ENCODE results near the gene ZBTB22.

ZBTB22 gene

DNA sequence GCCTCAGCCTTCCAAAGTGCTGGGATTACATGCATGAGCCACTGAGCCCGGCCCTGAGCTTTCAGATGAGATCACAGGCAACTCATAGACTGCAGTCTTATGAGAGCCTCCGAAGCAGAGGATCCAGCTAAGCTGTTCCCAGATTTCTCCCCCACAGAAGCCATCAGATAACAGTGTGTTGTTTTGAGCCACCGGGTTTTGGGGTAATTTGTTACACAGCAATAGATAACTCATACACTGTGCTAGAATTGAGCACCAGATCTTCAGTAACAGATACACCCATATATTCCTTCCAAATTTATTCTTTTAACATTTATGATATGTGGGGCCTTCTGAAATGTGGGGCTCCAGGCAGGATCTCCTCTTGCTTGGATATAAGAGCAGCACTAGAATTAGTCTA lies 19.0 kb upstream of the ZBTB22 start:
- Histone ChIP-seq H2BK5ac (ENCODE audit: low read depth, low read length, poor library complexity) (no peak overlapping the region), H2BK120ac (ENCODE audit: insufficient read depth, low read length, poor library complexity) (no peak overlapping the region), H3K14ac (ENCODE audit: low read length) (no peak overlapping the region), H3K79me2 (ENCODE audit: control insufficient read depth, insufficient read depth, low read length, poor library complexity) (no peaks in the 10 kb centered on the region), H3K23ac (ENCODE audit: low read length) (no peak overlapping the region), H4K91ac (ENCODE audit: low read depth, low read length) (no peak overlapping the region), H2BK12ac (ENCODE audit: low read length) (no peak overlapping the region), H2AFZ (ENCODE audit: insufficient read depth, low read length, poor library complexity) (no peak overlapping the region), H3K36me3 (ENCODE audit: control insufficient read depth in 1 of 2, insufficient read depth in 2 of 2, low read length in 2 of 2) (no peaks in the 10 kb centered on the region), H4K12ac (ENCODE audit: low read depth, low read length) (no peak overlapping the region), H3K4me1 (ENCODE audit: control insufficient read depth in 1 of 2, insufficient read depth in 2 of 2, low read length in 2 of 2) (no peaks in the 10 kb centered on the region), H4K8ac (ENCODE audit: low read depth, low read length) (no peak overlapping the region), H3K4me3 (ENCODE audit: low read depth, low read length) (no peak overlapping the region), H3K4me2 (ENCODE audit: low read length) (no peak overlapping the region), H3K9me3 (ENCODE audit: insufficient read depth, low read depth, low read length) (no peaks in the 10 kb centered on the region), H3K79me1 (ENCODE audit: low read length) (no peaks in the 10 kb centered on the region), H2AK5ac (ENCODE audit: low read length) (no peak overlapping the region), H3K9ac (ENCODE audit: low read length) (no peak overlapping the region), H3K27me3 (ENCODE audit: insufficient read depth, low read length) (no peaks in the 10 kb centered on the region), H3K18ac (ENCODE audit: low read length) (no peak overlapping the region), H3K4ac (ENCODE audit: low read depth, low read length) (no peak overlapping the region), H3K27ac (ENCODE audit: low read depth, low read length) (no peak overlapping the region)
- no peak for DNase-seq
- no CpG with 5 or more reads among the region's 3 CpGs for WGBS (ENCODE audit: extremely low coverage, insufficient coverage, insufficient read length)

DNA sequence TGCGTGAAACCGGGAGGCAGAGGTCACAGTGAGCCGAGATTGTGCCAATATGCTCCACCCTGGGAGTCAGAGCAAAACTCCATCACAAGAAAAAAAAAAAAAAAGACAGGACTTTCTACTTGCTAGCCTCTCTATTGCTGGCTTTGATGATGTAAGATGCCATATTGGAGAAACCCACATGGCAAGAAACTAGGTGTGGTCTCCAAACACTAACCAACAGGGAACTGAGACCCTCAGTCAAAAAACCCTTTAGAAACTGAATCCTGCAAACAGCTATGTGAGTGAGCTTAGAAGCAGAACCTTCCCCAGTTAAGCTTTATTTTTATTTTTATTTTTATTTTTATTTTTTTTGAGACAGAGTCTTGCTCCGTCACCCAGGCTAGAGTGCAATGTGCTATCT lies 18.4 kb upstream of the ZBTB22 start:
- no peaks in the 10 kb centered on the region for H3K9me3 ChIP-seq (ENCODE audit: insufficient read depth, low read depth, low read length)
- no peak overlapping the region for H2BK120ac ChIP-seq (ENCODE audit: insufficient read depth, low read length, poor library complexity)
- H3K4me1 ChIP-seq (ENCODE audit: control insufficient read depth in 1 of 2, insufficient read depth in 2 of 2, low read length in 2 of 2) = no peaks in the 10 kb centered on the region
- no peak overlapping the region for H3K23ac ChIP-seq (ENCODE audit: low read length)
- H3K27ac ChIP-seq (ENCODE audit: low read depth, low read length) = no peak overlapping the region
- H3K4me3 ChIP-seq (ENCODE audit: low read depth, low read length) = no peak overlapping the region
- no peak overlapping the region for H3K4me2 ChIP-seq (ENCODE audit: low read length)
- H3K4ac ChIP-seq (ENCODE audit: low read depth, low read length) = no peak overlapping the region
- no peak overlapping the region for H2BK12ac ChIP-seq (ENCODE audit: low read length)
- H4K8ac ChIP-seq (ENCODE audit: low read depth, low read length) = no peak overlapping the region
- H4K91ac ChIP-seq (ENCODE audit: low read depth, low read length) = no peak overlapping the region
- no peak overlapping the region for H3K18ac ChIP-seq (ENCODE audit: low read length)
- H3K79me1 ChIP-seq (ENCODE audit: low read length) = no peaks in the 10 kb centered on the region
- H2AK5ac ChIP-seq (ENCODE audit: low read length) = no peak overlapping the region
- no peak overlapping the region for H3K14ac ChIP-seq (ENCODE audit: low read length)
- H4K12ac ChIP-seq (ENCODE audit: low read depth, low read length) = no peak overlapping the region
- DNase-seq = no peak
- H3K36me3 ChIP-seq (ENCODE audit: control insufficient read depth in 1 of 2, insufficient read depth in 2 of 2, low read length in 2 of 2) = no peaks in the 10 kb centered on the region
- H3K9ac ChIP-seq (ENCODE audit: low read length) = no peak overlapping the region
- H2BK5ac ChIP-seq (ENCODE audit: low read depth, low read length, poor library complexity) = no peak overlapping the region
- H3K27me3 ChIP-seq (ENCODE audit: insufficient read depth, low read length) = no peaks in the 10 kb centered on the region
- no peaks in the 10 kb centered on the region for H3K79me2 ChIP-seq (ENCODE audit: control insufficient read depth, insufficient read depth, low read length, poor library complexity)
- WGBS (ENCODE audit: extremely low coverage, insufficient coverage, insufficient read length) = no CpG with 5 or more reads among the region's 4 CpGs
- no peak overlapping the region for H2AFZ ChIP-seq (ENCODE audit: insufficient read depth, low read length, poor library complexity)

DNA sequence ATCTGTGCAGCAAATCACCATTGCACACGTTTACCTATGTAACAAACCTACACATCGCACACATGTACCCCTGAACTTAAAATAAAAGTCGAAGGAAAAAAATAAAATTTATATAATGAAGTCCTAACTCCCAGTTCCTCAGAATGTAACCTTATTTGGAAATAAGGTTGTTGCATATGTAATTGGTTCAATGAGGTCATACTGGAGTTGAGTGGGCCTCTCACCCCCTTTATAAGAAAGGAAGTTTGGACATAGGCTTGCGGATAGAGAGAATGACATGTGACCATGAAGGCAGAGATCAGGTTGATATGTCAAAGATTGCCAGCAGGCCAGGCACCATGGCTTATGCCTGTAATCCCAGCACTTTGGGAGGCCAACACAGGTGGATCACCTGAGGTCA lies 16.1 kb upstream of the ZBTB22 start:
- Histone ChIP-seq H2BK5ac (ENCODE audit: low read depth, low read length, poor library complexity) (no peak overlapping the region), H4K8ac (ENCODE audit: low read depth, low read length) (no peak overlapping the region), H4K12ac (ENCODE audit: low read depth, low read length) (no peak overlapping the region), H2AFZ (ENCODE audit: insufficient read depth, low read length, poor library complexity) (no peak overlapping the region), H2BK120ac (ENCODE audit: insufficient read depth, low read length, poor library complexity) (no peak overlapping the region), H3K4ac (ENCODE audit: low read depth, low read length) (no peak overlapping the region), H3K14ac (ENCODE audit: low read length) (no peak overlapping the region), H3K79me1 (ENCODE audit: low read length) (no peaks in the 10 kb centered on the region), H3K18ac (ENCODE audit: low read length) (no peak overlapping the region), H3K4me1 (ENCODE audit: control insufficient read depth in 1 of 2, insufficient read depth in 2 of 2, low read length in 2 of 2) (no peaks in the 10 kb centered on the region), H3K27ac (ENCODE audit: low read depth, low read length) (no peak overlapping the region), H3K79me2 (ENCODE audit: control insufficient read depth, insufficient read depth, low read length, poor library complexity) (no peaks in the 10 kb centered on the region), H3K36me3 (ENCODE audit: control insufficient read depth in 1 of 2, insufficient read depth in 2 of 2, low read length in 2 of 2) (no peaks in the 10 kb centered on the region), H3K9ac (ENCODE audit: low read length) (no peak overlapping the region), H3K23ac (ENCODE audit: low read length) (no peak overlapping the region), H4K91ac (ENCODE audit: low read depth, low read length) (no peak overlapping the region), H3K4me3 (ENCODE audit: low read depth, low read length) (no peak overlapping the region), H2BK12ac (ENCODE audit: low read length) (no peak overlapping the region), H3K9me3 (ENCODE audit: insufficient read depth, low read depth, low read length) (peaks cover 2% of the 10 kb centered on the region), H3K27me3 (ENCODE audit: insufficient read depth, low read length) (no peaks in the 10 kb centered on the region), H3K4me2 (ENCODE audit: low read length) (no peak overlapping the region), H2AK5ac (ENCODE audit: low read length) (no peak overlapping the region)
- no CpG with 5 or more reads among the region's 4 CpGs for WGBS (ENCODE audit: extremely low coverage, insufficient coverage, insufficient read length)
- no peak for DNase-seq

DNA sequence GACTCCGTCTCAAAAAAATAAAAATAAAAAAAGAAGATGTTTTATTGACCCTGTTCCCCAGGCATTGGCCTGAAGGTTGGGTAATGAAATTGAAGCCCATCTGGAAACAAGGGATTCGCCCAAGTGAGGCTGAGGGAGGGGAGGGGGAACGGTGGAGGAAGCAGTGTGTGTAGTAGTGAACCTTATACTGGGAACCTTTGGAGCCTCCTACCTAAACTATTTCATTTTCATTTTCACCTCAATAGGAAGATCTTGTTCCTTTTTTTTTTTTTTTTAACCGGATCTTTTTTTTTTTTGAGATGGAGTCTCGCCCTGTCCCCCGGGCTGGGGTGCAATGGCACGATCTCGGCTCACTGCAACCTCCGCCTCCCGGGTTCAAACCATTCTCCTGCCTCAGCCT lies 13.2 kb upstream of the ZBTB22 start:
- Histone ChIP-seq H3K27ac (ENCODE audit: low read depth, low read length) (no peak overlapping the region), H4K91ac (ENCODE audit: low read depth, low read length) (no peak overlapping the region), H3K4me2 (ENCODE audit: low read length) (no peak overlapping the region), H3K14ac (ENCODE audit: low read length) (no peak overlapping the region), H3K4ac (ENCODE audit: low read depth, low read length) (no peak overlapping the region), H2AFZ (ENCODE audit: insufficient read depth, low read length, poor library complexity) (no peak overlapping the region), H2BK12ac (ENCODE audit: low read length) (no peak overlapping the region), H3K36me3 (ENCODE audit: control insufficient read depth in 1 of 2, insufficient read depth in 2 of 2, low read length in 2 of 2) (no peaks in the 10 kb centered on the region), H3K79me2 (ENCODE audit: control insufficient read depth, insufficient read depth, low read length, poor library complexity) (no peaks in the 10 kb centered on the region), H3K27me3 (ENCODE audit: insufficient read depth, low read length) (no peaks in the 10 kb centered on the region), H2BK5ac (ENCODE audit: low read depth, low read length, poor library complexity) (no peak overlapping the region), H3K9ac (ENCODE audit: low read length) (no peak overlapping the region), H3K23ac (ENCODE audit: low read length) (no peak overlapping the region), H2AK5ac (ENCODE audit: low read length) (no peak overlapping the region), H3K9me3 (ENCODE audit: insufficient read depth, low read depth, low read length) (peaks cover 2% of the 10 kb centered on the region), H3K18ac (ENCODE audit: low read length) (no peak overlapping the region), H3K4me1 (ENCODE audit: control insufficient read depth in 1 of 2, insufficient read depth in 2 of 2, low read length in 2 of 2) (no peaks in the 10 kb centered on the region), H2BK120ac (ENCODE audit: insufficient read depth, low read length, poor library complexity) (no peak overlapping the region), H3K79me1 (ENCODE audit: low read length) (no peaks in the 10 kb centered on the region), H4K8ac (ENCODE audit: low read depth, low read length) (no peak overlapping the region), H3K4me3 (ENCODE audit: low read depth, low read length) (no peak overlapping the region), H4K12ac (ENCODE audit: low read depth, low read length) (no peak overlapping the region)
- WGBS (ENCODE audit: extremely low coverage, insufficient coverage, insufficient read length) = no CpG with 5 or more reads among the region's 10 CpGs
- no peak for DNase-seq
